Endothelial cell of umbilical vein (primary cell): Measurements from ENCODE around the gene LMO7. TPM values are rescaled to one million over a fixed set of nuclear protein-coding genes. Genes with fewer than 3 reads are reported as not detected.

Experiments
- BruUV-seq: library from RNA; stranded (reverse); fragments of 400-500 nt; replicated peaks from 2 replicates; lab custom pipeline; 2021; lab: Mats Ljungman, UMichigan
- CTCF ChIA-PET: fragments of 300-600, 350-600 bp; sonication (Branson Sonifier 250); formaldehyde crosslinking; loops from one replicate; lab custom pipeline; 2021; ENCODE audit warnings: antibody characterized with exemption, inconsistent platforms; lab: Charles Lee
- POLR2A ChIA-PET: fragments of 300-600, 350-600 bp; sonication (Branson Sonifier 250); formaldehyde crosslinking; loops from one replicate; lab custom pipeline; 2021; ENCODE audit warnings: antibody characterized with exemption, inconsistent platforms; lab: Charles Lee
- DNase-seq: peaks from one replicate; pipeline ENCODE4 v3.0.0-alpha.2; 2011; ENCODE audit warnings: low read depth, low spot score
- FAIRE-seq: peaks from 2 replicates; lab custom pipeline; 2011; peaks lifted over from hg19 to GRCh38; lab: Jason Lieb, UNC
- H2AFZ ChIP-seq: 2 replicates; pipeline ENCODE4 v1.6.0; 2012; ENCODE audit warnings: low read depth, low read length, control low read depth, inconsistent platforms
- H3K27ac ChIP-seq: 2 replicates; pipeline ENCODE4 v1.5.1; 2011; ENCODE audit warnings: low read depth, mild to moderate bottlenecking, control low read depth, low read length, moderate library complexity; ENCODE audit not compliant: insufficient read depth
- H3K27me3 ChIP-seq, 2 experiments: 2 replicates each; pipeline versions ENCODE4 v1.6.0 to v1.6.1; 2011; ENCODE audit warnings: low read length in 2 of 2, mixed read lengths in 1 of 2; ENCODE audit not compliant: control insufficient read depth in 2 of 2, insufficient read depth in 2 of 2
- H3K36me3 ChIP-seq, 2 experiments: 2 replicates in 1 of 2; 3 replicates in 1 of 2; pipeline ENCODE4 v1.5.1; 2011; ENCODE audit warnings: low read length in 2 of 2, mild to moderate bottlenecking in 1 of 2, moderate library complexity in 1 of 2; ENCODE audit not compliant: control insufficient read depth in 2 of 2, insufficient read depth in 2 of 2; ENCODE audit errors: extremely low read depth in 1 of 2
- H3K4me1 ChIP-seq: 3 replicates; pipeline ENCODE4 v1.5.1; 2011; ENCODE audit warnings: mild to moderate bottlenecking, low read length; ENCODE audit not compliant: control insufficient read depth, insufficient read depth; ENCODE audit errors: extremely low read depth
- H3K4me2 ChIP-seq: 2 replicates; pipeline ENCODE4 v1.6.1; 2011; ENCODE audit warnings: low read length, control low read depth, mixed read lengths; ENCODE audit not compliant: insufficient read depth
- H3K4me3 ChIP-seq, 3 experiments: fragments of 200-600 bp in 1 of 3; sonication (generic), shearing (Covaris generic) in 1 of 3; replicated peaks in 1 of 3; 2 replicates each; pipeline ENCODE4 v1.5.1; 2011 to 2016; ENCODE audit warnings: control low read depth in 3 of 3, low read length in 3 of 3, mild to moderate bottlenecking in 2 of 3, inconsistent platforms in 1 of 3, low read depth in 1 of 3, moderate library complexity in 1 of 3; ENCODE audit not compliant: insufficient read depth in 1 of 3
- H3K79me2 ChIP-seq: 2 replicates; pipeline ENCODE4 v1.6.0; 2012; ENCODE audit warnings: low read length, inconsistent platforms; ENCODE audit not compliant: control insufficient read depth, insufficient read depth
- H3K9ac ChIP-seq: replicated peaks from 2 replicates; pipeline ENCODE3; 2011; ENCODE audit warnings: low read length, control low read depth; ENCODE audit not compliant: insufficient read depth; ENCODE audit errors: extremely low read depth
- H3K9me1 ChIP-seq: replicated peaks from 3 replicates; pipeline ENCODE4 v1.6.0; 2011; ENCODE audit warnings: mild to moderate bottlenecking, low read length; ENCODE audit not compliant: control insufficient read depth, insufficient read depth; ENCODE audit errors: extremely low read depth
- H3K9me3 ChIP-seq: replicated peaks from 2 replicates; pipeline ENCODE4 v1.5.1; 2012; ENCODE audit warnings: low read length, inconsistent platforms; ENCODE audit not compliant: control insufficient read depth, insufficient read depth
- H4K20me1 ChIP-seq: replicated peaks from 2 replicates; pipeline ENCODE3; 2011; ENCODE audit warnings: mild to moderate bottlenecking, low read length; ENCODE audit not compliant: control insufficient read depth, insufficient read depth; ENCODE audit errors: extremely low read depth
- CTCF ChIP-seq, 2 donors: IDR thresholded peaks; 1 replicate in 1 of 2; 2 replicates in 1 of 2; pipeline ENCODE4 v1.5.1; 2011; ENCODE audit warnings: low read length in 2 of 2, mild to moderate bottlenecking in 2 of 2, moderate library complexity in 2 of 2, control low read depth in 1 of 2, inconsistent platforms in 1 of 2, low read depth in 1 of 2; ENCODE audit not compliant: insufficient read depth in 1 of 2; ENCODE audit errors: extremely low read depth in 1 of 2
- EZH2 ChIP-seq: IDR thresholded peaks from 2 replicates; pipeline ENCODE4 v1.6.1; 2012; ENCODE audit warnings: borderline replicate concordance, low read depth, mild to moderate bottlenecking, moderate library complexity, low read length, inconsistent platforms; ENCODE audit not compliant: severe bottlenecking
- FOS ChIP-seq: IDR thresholded peaks from 2 replicates; pipeline ENCODE4 v1.6.1; 2011; ENCODE audit warnings: mild to moderate bottlenecking, low read length, moderate library complexity, borderline replicate concordance; ENCODE audit not compliant: insufficient read depth
- GATA2 ChIP-seq: IDR thresholded peaks from 2 replicates; pipeline ENCODE4 v1.7.0; 2011; ENCODE audit warnings: low read depth, mild to moderate bottlenecking, moderate library complexity, mixed read lengths, low read length; ENCODE audit not compliant: insufficient read length, insufficient read depth
- JUN ChIP-seq: IDR thresholded peaks from 2 replicates; pipeline ENCODE4 v1.6.1; 2011; ENCODE audit warnings: borderline replicate concordance, low read depth; ENCODE audit not compliant: insufficient read length, insufficient read depth
- MAX ChIP-seq: IDR thresholded peaks from 2 replicates; pipeline ENCODE4 v1.6.1; 2011; ENCODE audit not compliant: insufficient read depth, insufficient read length
- MYC ChIP-seq: IDR thresholded peaks from one replicate; pipeline ENCODE4 v1.6.1; 2011; ENCODE audit warnings: mild to moderate bottlenecking, low read depth, low read length
- POLR2A ChIP-seq: IDR thresholded peaks from 2 replicates; pipeline ENCODE4 v1.6.1; 2012; ENCODE audit warnings: low read depth, mild to moderate bottlenecking, control low read depth, low read length
- POLR2AphosphoS5 ChIP-seq: IDR thresholded peaks from 2 replicates; pipeline ENCODE4 v1.6.1; 2012; ENCODE audit warnings: low read depth, mild to moderate bottlenecking, control low read depth, low read length, moderate library complexity; ENCODE audit not compliant: insufficient read depth
- dilution Hi-C: fragments of 300-500 bp; cut with MboI; formaldehyde crosslinking; loops from one replicate; pipeline ENCODE4 v1.15.0; 2019; ENCODE audit warnings: low sequenced_read_pairs; ENCODE audit not compliant: extremely low pct_ligation_motif_present
- intact Hi-C: fragments of 100-400 bp; cut with micrococcal nuclease; formaldehyde crosslinking; loops from one replicate; pipeline ENCODE4 v1.10.0; 2022
- polyA plus RNA-seq, 4 experiments: library from polyadenylated mRNA; depleted of rRNA in 3 of 4; stranded (reverse) in 3 of 4; unstranded in 1 of 4; fragments of >200 nt; gene quantifications; 2 replicates each; pipeline versions ENCODE4 v1.2.1 to v1.2.3, GENCODE V29; 2011 to 2012; ENCODE audit warnings: missing spikeins in 1 of 4
- total RNA-seq: library from RNA; stranded (reverse); gene quantifications from 2 replicates; pipeline ENCODE4 v1.2.3, GENCODE V29; 2021

LMO7 gene
- total and polyA plus RNA-seq, 2 donors (not counting 3 experiments of a cell fraction or from before 2014, with no cell fraction given) = 10.5 to 21.1 TPM

- FAIRE-seq (no peak), DNase-seq (no peak)
- no peak overlapping the region for H3K27ac ChIP-seq
- H2AFZ ChIP-seq = no peak overlapping the region
- peaks cover 0 to 2% of the 10 kb centered on the region in 2 experiments for H3K27me3 ChIP-seq
- TF ChIP-seq POLR2AphosphoS5 (no peak), EZH2 (no peak), POLR2A (no peak), MAX (no peak), CTCF (IDR thresholded peaks at IDR 0.05; ENCODE audit: extremely low read depth in 1 of 2, insufficient read depth in 1 of 2, low read depth in 1 of 2, low read length in 2 of 2) (no peak), FOS (no peak), MYC (no peak), JUN (no peak), GATA2 (no peak)
- H3K79me2 ChIP-seq = no peaks in the 10 kb centered on the region
- H3K36me3 ChIP-seq = no peaks in the 10 kb centered on the region
- H3K4me3 ChIP-seq = no peak overlapping the region
- no peaks in the 10 kb centered on the region for H3K9me3 ChIP-seq
- dilution Hi-C loops (no loop called here), intact Hi-C loops (loop anchor here (5.0 to 10.0 kb wide), 3 partner anchors 111 to 306 kb away; no protein-coding TSS in a partner anchor)
- H3K9me1 ChIP-seq = no peaks in the 10 kb centered on the region
- no peak overlapping the region for H3K9ac ChIP-seq
- H3K4me1 ChIP-seq = peaks cover 4% of the 10 kb centered on the region
- H4K20me1 ChIP-seq = no peaks in the 10 kb centered on the region
- ChIA-PET POLR2A (interaction anchor here (0.6 kb wide), 1 partner anchor 1003 kb away, joined by 5 read pairs; no protein-coding TSS in a partner anchor), CTCF (interaction anchor here (1.0 to 6.4 kb wide), 9 partner anchors 9 to 1106 kb away, joined by 3 to 78 read pairs (median 4); no protein-coding TSS in a partner anchor)
- H3K4me2 ChIP-seq = no peak overlapping the region
- no TSS peak for BruUV-seq
These were observed 237.4 kb downstream of the LMO7 start for GRCh38 chr13:75873494-75873893.
